ENCODE measurements around the gene KRT73.

KRT73 gene

GRCh38 chr12:52568111-52568510 lies 50.2 kb downstream of the KRT73 start:
- ATAC-seq (no peak), DNase-seq (no peak)

GRCh38 chr12:52566847-52567291 lies 51.5 kb downstream of the KRT73 start:
- no peak for ATAC-seq
- peak; percentile 20 for DNase-seq

- DNase-seq = no peak
- ATAC-seq = no peak
These were observed 53.8 kb downstream of the KRT73 start for GRCh38 chr12:52564582-52564981.

- DNase-seq = no peak
- no peak for ATAC-seq
These were observed 56.4 kb downstream of the KRT73 start for GRCh38 chr12:52561880-52562449.

- ATAC-seq = no peak
- DNase-seq = no peak
These were observed 58.4 kb downstream of the KRT73 start for GRCh38 chr12:52559979-52560378.

GRCh38 chr12:52558781-52559445 lies 59.4 kb downstream of the KRT73 start:
- DNase-seq (no peak), ATAC-seq (no peak)
